ENCODE results near the gene MFSD11.
"Not testable (repeated sequence)": the region's sequence is repeated elsewhere in the genome, so short reads cannot be mapped to it uniquely, and the experiment has no call there.

The MFSD11 gene

GRCh38 chr17:76737676-76738467 is at the start of gene MFSD11:
Gene MFSD11, plus strand, starts transcription at chr17:76738119. Its CDS starts 234 bp downstream, at chr17:76738353.
- DNase-seq: peak; percentile 84

GRCh38 chr17:76688165-76688622 is 49.7 kb upstream of the MFSD11 start:
- no peak for DNase-seq

GRCh38 chr17:76689859-76690258 is 48.1 kb upstream of the MFSD11 start:
- DNase-seq: no peak

- DNase-seq: no peak
Measured at GRCh38 chr17:76690596-76691280, 47.2 kb upstream of the MFSD11 start.

GRCh38 chr17:76691379-76692191 is 46.3 kb upstream of the MFSD11 start:
- DNase-seq: no peak

- DNase-seq: no peak
Measured at GRCh38 chr17:76695059-76695831, 42.7 kb upstream of the MFSD11 start.

- DNase-seq: no peak
Measured at GRCh38 chr17:76696763-76697701, 40.9 kb upstream of the MFSD11 start.

- DNase-seq: no peak
Measured at GRCh38 chr17:76697702-76698465, 40.0 kb upstream of the MFSD11 start.

GRCh38 chr17:76698466-76698977 is 39.4 kb upstream of the MFSD11 start:
- not testable (repeated sequence) for DNase-seq

- DNase-seq: no peak
Measured at GRCh38 chr17:76700270-76700616, 37.7 kb upstream of the MFSD11 start.

GRCh38 chr17:76700617-76701470 is 37.1 kb upstream of the MFSD11 start:
- DNase-seq: no peak

- DNase-seq: no peak
Measured at GRCh38 chr17:76701471-76701967, 36.4 kb upstream of the MFSD11 start.

GRCh38 chr17:76702076-76702475 is 35.8 kb upstream of the MFSD11 start:
- no peak for DNase-seq

GRCh38 chr17:76702941-76703637 is 34.8 kb upstream of the MFSD11 start:
- no peak for DNase-seq

- no peak for DNase-seq
Measured at GRCh38 chr17:76704805-76705204, 33.1 kb upstream of the MFSD11 start.

- DNase-seq: no peak
Measured at GRCh38 chr17:76706817-76707216, 31.1 kb upstream of the MFSD11 start.

- no peak for DNase-seq
Measured at GRCh38 chr17:76707985-76708807, 29.7 kb upstream of the MFSD11 start.

Data from NCI-H2081 treated with DMSO at 0.1 percent for 48 hours (cell line).